Measurements from ENCODE around the gene TLE3.
"Not testable (repeated sequence)": the region's sequence is repeated elsewhere in the genome, so short reads cannot be mapped to it uniquely, and the experiment has no call there.

Gene TLE3

GRCh38 chr15:70125605-70126004 is 27.9 kb upstream of the TLE3 start:
- no peak for DNase-seq

GRCh38 chr15:70121624-70122302 is 24.0 kb upstream of the TLE3 start:
- no peak for DNase-seq

GRCh38 chr15:70120958-70121623 is 23.4 kb upstream of the TLE3 start:
- DNase-seq = no peak

GRCh38 chr15:70119911-70120508 is 22.3 kb upstream of the TLE3 start:
- DNase-seq = no peak

GRCh38 chr15:70118599-70118998 is 20.9 kb upstream of the TLE3 start:
- no peak for DNase-seq

GRCh38 chr15:70116317-70116716 is 18.6 kb upstream of the TLE3 start:
- DNase-seq = no peak

- DNase-seq = no peak
These were observed 16.5 kb upstream of the TLE3 start for GRCh38 chr15:70114221-70114620.

GRCh38 chr15:70113304-70113700 is 15.6 kb upstream of the TLE3 start:
- DNase-seq = no peak

GRCh38 chr15:70112572-70113303 is 15.0 kb upstream of the TLE3 start:
- not testable (repeated sequence) for DNase-seq

- no peak for DNase-seq
These were observed 14.3 kb upstream of the TLE3 start for GRCh38 chr15:70112074-70112395.

GRCh38 chr15:70111203-70112073 is 13.7 kb upstream of the TLE3 start:
- no peak for DNase-seq

- DNase-seq = no peak
These were observed 12.3 kb upstream of the TLE3 start for GRCh38 chr15:70109978-70110377.

- DNase-seq = no peak
These were observed 11.8 kb upstream of the TLE3 start for GRCh38 chr15:70109531-70109930.

- DNase-seq = no peak
These were observed 6.3 kb upstream of the TLE3 start for GRCh38 chr15:70103880-70104626.

- no peak for DNase-seq
These were observed 5.1 kb upstream of the TLE3 start for GRCh38 chr15:70102827-70103226.

GRCh38 chr15:70101459-70102113 is 3.9 kb upstream of the TLE3 start:
- no peak for DNase-seq

GRCh38 chr15:70100474-70101341 is 3.0 kb upstream of the TLE3 start:
- DNase-seq = peak; percentile 59 to 73

GRCh38 chr15:70099967-70100473 is 2.3 kb upstream of the TLE3 start:
- DNase-seq = peak; percentile 17 to 19

GRCh38 chr15:70099167-70099966 is 1.6 kb upstream of the TLE3 start:
- peak; percentile 100 for DNase-seq

All from activated CD4-positive, alpha-beta T cell treated with anti-CD3 and anti-CD28 coated beads for 4 hours (primary cell).